AG10803 (cell line): ENCODE data around the gene TGOLN2.
"Not testable (repeated sequence)": the region's sequence is repeated elsewhere in the genome, so short reads cannot be mapped to it uniquely, and the experiment has no call there.

Experiments used
- DNase-seq: peaks from one replicate; pipeline ENCODE4 v3.0.0; 2010; ENCODE audit warnings: low read depth
- H3K4me3 ChIP-seq: 2 replicates; pipeline ENCODE4 v1.5.1; 2011; ENCODE audit warnings: mild to moderate bottlenecking, low read length, control low read depth
- CTCF ChIP-seq: conservative IDR thresholded peaks from 2 replicates; pipeline ENCODE4 v1.5.1; 2011; ENCODE audit warnings: mild to moderate bottlenecking, low read length, control low read depth, inconsistent platforms

The TGOLN2 gene

GRCh38 chr2:85353876-85354285, 26.1 kb upstream of the TGOLN2 start:
- peak; percentile 18 for DNase-seq
- H3K4me3 ChIP-seq, result peak overlapping the region; percentile 99
- no peak for TF ChIP-seq CTCF

GRCh38 chr2:85347599-85347998, 19.8 kb upstream of the TGOLN2 start:
- no peak overlapping the region for H3K4me3 ChIP-seq
- no peak for TF ChIP-seq CTCF
- no peak for DNase-seq

GRCh38 chr2:85344356-85344954, 16.7 kb upstream of the TGOLN2 start:
- no peak for DNase-seq
- H3K4me3 ChIP-seq, result no peak overlapping the region
- TF ChIP-seq CTCF, result no peak

DNA sequence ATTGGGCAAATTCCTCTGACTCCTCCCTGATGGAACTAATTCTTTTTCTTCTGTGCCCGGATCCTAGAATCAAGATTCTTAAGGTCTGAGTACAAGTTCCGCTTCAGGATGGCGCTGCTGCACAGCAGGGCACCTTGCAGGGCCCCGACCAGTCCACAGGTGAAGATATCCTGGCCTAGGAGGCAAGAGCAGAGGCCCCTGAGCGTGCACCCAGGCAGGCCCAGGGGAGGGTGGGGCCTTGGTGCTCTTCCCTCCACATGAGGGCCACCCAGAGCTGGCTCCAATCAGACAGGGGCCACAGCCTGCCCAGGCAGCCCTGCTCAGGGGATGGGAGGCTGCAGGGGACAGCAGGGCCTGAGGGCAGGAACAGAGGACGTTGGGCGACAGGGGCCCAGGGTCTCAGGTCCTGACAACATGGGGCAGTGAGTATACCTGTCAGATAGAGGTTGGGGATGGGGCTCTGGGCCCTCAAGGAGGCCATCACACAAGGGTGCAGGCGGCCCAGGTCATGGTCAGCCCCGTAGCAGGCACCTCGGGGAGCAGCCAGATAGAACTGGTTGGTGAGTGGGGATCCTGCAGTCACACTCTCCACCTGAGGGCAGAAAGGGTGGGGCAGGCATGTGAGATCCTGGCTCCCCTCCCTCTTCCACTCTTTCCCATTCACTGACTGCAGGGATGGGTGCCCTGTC, 15.6 kb upstream of the TGOLN2 start:
- H3K4me3 ChIP-seq, DNase-seq: not testable (repeated sequence)

GRCh38 chr2:85342156-85342555, 14.4 kb upstream of the TGOLN2 start:
- no peak for TF ChIP-seq CTCF
- H3K4me3 ChIP-seq, result no peak overlapping the region
- DNase-seq, result no peak

GRCh38 chr2:85341269-85342029, 13.7 kb upstream of the TGOLN2 start:
- H3K4me3 ChIP-seq, result no peak overlapping the region
- no peak for TF ChIP-seq CTCF
- DNase-seq, result no peak

DNA sequence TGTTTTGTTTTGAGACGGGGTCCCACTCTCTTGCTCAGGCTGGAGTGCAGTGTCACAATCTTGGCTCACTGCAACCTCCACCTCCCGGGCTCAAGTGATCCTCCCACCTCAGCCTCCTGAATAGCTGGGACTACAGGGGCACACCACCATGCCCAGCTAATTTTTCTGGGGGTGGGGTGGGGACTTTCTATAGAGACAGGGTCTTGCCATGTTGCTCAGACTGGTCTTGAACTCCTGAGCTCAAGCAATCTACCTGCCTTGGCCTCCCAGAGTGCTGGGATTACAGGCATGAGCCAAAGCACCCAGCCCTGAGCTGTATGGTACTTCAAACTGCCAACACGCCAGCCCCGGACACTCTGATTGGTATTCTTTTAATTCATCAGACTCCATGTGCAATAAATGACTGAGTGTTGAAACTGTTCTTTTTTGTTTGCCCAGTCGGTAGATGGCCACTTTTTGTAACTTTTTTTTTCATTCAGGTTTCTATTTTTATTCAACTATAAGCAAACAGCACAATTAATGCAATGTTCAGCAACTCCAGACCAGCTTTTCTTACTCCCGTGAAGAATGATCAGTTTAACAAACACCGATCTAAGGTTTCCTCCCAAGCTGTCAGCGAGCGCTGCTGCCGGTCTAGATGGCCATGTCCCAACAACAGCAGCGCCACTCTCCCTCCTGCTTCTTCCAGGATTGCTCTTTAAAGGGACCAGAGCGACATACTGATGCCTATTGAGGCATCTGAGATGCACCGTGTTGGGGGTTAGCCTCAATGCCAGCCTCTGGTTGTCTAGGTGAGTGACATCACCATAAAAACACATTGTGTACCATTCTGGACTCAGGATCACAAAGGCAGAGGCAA, 12.5 kb upstream of the TGOLN2 start:
- TF ChIP-seq CTCF, result no peak
- DNase-seq, result no peak
- no peak overlapping the region for H3K4me3 ChIP-seq
